NCI-H187 treated with DMSO at 0.1 percent for 48 hours (cell line): ENCODE data around the gene P3H3.

ENCODE experiments used
- DNase-seq: peaks from one replicate; lab custom pipeline; 2025; lab: John Stamatoyannopoulos, UW

Gene P3H3

GRCh38 chr12:6799147-6799546 is 29.1 kb upstream of the P3H3 start:
- no peak for DNase-seq

- no peak for DNase-seq
These were observed 21.0 kb upstream of the P3H3 start for GRCh38 chr12:6807170-6807569.

- DNase-seq = no peak
These were observed 19.2 kb upstream of the P3H3 start for GRCh38 chr12:6809056-6809455.

GRCh38 chr12:6810758-6811157 is 17.4 kb upstream of the P3H3 start:
- DNase-seq = no peak

- no peak for DNase-seq
These were observed 14.8 kb upstream of the P3H3 start for GRCh38 chr12:6813363-6813762.

- DNase-seq = no peak
These were observed 11.6 kb upstream of the P3H3 start for GRCh38 chr12:6816598-6816997.

- DNase-seq = no peak
These were observed 11.1 kb upstream of the P3H3 start for GRCh38 chr12:6817098-6817497.

- DNase-seq = no peak
These were observed 10.5 kb upstream of the P3H3 start for GRCh38 chr12:6817662-6818157.

GRCh38 chr12:6818222-6818621 is 10.0 kb upstream of the P3H3 start:
- DNase-seq = no peak

- DNase-seq = no peak
These were observed 9.6 kb upstream of the P3H3 start for GRCh38 chr12:6818645-6819044.

- no peak for DNase-seq
These were observed 8.8 kb upstream of the P3H3 start for GRCh38 chr12:6819106-6820030.

GRCh38 chr12:6820166-6820565 is 8.0 kb upstream of the P3H3 start:
- no peak for DNase-seq

GRCh38 chr12:6821591-6822425 is 6.4 kb upstream of the P3H3 start, which contains the start of gene GPR162:
Gene GPR162, plus strand, starts transcription at chr12:6821821. Its CDS starts 2,078 bp downstream, at chr12:6823899.
- peak; percentile 37 for DNase-seq

- DNase-seq = no peak
These were observed 5.6 kb upstream of the P3H3 start for GRCh38 chr12:6822426-6823135.

- no peak for DNase-seq
These were observed 4.8 kb upstream of the P3H3 start for GRCh38 chr12:6823182-6824084.

- no peak for DNase-seq
These were observed 4.0 kb upstream of the P3H3 start for GRCh38 chr12:6824085-6824775.

GRCh38 chr12:6824901-6825381 is 3.3 kb upstream of the P3H3 start:
- DNase-seq = no peak

GRCh38 chr12:6825398-6826124 is 2.6 kb upstream of the P3H3 start:
- peak; percentile 30 for DNase-seq

- DNase-seq = no peak
These were observed 2.0 kb upstream of the P3H3 start for GRCh38 chr12:6826125-6826733.
